ENCODE results near the gene CD207.

Gene CD207

DNA sequence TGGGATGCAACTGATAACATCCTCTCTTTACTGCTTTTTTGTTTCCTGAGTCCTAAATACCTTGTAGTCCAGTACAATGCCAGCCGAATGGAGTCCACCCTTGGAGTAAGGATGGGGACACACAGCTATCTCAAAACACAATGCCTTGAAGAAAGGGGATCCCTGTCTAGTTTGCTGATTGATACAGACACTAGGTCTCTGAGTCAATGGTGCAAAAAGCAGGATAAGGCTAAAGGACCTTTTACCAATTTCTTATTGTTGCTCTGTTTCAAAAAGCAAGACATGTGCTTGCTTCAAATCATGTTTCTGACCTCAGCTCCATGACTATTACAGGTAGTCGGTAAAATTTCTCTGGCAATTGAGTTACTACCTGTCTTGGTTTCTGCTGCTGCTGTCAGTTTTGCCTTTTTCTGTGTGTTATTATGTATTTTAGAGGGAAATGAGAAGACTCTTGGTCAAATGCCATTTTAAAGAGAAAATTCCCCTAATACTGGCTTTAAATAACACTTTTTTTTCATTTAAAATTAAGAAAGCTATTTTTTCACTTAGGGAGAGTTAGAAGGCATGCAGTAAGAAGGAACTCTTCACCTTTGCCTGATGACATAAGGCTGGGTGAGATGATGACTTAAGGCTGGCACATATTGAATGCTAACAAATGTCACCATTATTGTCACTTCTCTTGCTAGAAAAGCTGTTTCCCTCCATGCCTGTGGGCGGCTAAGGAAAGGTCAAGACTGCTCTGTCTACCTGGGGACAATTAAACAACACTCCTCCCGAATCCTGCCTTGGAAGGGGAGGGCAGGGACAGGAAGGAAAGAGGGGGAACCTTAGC is 40.2 kb downstream of the CD207 start:
- no peak for DNase-seq (ENCODE audit: low read depth in 2 of 2)

DNA sequence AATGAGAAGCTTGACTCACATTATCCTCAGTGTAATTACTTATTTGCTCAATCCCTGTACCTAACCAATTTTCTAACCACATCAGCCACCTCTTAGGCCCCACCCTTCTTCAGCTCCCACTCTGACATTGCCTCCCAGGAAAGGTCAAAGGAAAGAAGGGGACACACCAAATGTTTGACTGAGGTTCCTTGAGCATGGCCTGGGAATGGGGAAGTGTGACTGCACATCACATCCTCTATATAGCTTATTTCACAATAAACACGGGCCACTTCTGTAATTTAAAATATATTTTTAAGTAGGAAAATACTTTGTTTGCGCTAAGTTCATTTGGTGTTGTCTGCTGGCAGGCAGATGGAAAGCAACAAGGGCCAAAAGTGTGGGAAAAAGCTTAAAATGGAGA is 42.2 kb downstream of the CD207 start:
- no peak for DNase-seq (ENCODE audit: low read depth in 2 of 2)

DNA sequence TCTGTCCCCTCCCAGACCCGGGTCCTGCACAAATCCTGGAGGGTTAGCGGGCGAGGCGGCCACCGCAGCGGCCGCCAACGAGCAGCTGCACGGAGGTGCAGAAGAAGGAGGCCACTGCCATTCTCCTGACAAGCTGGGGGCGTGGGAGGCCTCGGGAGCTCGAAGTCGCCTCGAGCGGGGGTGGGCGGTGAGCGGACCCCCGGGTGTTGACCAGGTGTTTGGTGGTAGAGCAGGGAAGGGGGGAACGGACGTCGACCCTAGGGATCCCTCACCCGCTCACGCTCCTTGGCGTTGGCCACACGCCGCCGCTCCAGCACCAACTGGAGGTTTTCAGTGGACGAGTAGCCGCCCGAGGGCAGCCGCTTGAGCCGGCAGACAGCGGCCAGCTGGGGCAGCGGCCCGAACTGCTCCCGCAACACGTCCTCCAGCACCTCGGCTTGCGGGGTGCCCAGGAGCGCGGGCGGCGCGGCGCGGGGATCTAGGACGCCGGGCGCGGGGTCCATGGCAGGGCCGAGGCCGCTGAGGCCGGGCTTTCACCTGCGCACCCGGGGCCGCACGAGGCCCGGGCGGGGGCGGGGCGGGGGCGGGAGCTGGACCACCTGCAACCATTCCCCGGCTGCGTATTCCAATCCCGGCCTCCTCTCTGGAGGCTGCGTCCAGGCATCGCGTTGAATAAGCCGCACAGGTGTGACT is 45.3 kb downstream of the CD207 start, which contains the start of gene FIGLA:
TSS of gene FIGLA (minus strand) at position 508 of the 693 bp plus-strand sequence. CDS start at position 503, 5 bp downstream.
- no peak for DNase-seq (ENCODE audit: low read depth in 2 of 2)

DNA sequence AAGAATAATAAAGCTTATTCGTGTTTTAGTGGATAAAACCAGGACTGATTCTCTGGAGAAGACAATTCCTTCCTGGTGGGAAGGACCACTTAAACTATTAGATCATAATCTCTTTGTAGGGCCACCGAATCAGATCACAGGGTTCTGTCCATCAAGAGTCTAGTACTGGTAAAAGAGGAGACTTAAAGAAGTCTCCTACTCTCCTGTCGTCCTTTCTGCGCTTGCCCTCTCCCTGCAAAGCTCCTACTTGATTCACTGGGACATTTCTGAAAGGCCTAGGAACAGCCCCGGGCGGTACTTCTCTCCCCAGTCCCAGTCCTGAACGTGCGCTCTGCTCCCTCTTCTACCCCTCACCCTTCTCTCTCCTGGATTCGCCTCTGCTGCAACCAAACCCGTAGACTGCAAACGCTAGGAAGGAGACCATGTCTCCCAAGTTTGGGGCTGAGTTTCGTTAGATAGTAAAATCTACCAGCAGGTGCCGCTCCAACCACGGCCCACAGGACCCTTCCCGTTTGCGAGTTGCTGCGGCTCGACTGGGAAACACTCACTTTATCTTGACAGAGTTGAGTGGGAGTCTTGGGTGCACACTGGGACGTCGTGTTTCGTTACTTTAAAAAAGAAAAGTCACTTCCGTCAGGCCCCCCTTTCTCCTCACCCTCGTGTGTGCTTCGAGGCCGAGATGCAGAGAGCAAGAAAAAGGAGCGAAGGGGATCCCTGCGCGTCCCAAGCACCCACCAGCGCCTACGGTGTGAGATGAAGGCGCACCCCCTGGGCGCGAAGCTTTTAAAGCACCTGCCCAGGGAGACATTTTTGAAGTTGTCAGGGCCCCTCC is 46.1 kb downstream of the CD207 start:
- no peak for DNase-seq (ENCODE audit: low read depth in 2 of 2)

DNA sequence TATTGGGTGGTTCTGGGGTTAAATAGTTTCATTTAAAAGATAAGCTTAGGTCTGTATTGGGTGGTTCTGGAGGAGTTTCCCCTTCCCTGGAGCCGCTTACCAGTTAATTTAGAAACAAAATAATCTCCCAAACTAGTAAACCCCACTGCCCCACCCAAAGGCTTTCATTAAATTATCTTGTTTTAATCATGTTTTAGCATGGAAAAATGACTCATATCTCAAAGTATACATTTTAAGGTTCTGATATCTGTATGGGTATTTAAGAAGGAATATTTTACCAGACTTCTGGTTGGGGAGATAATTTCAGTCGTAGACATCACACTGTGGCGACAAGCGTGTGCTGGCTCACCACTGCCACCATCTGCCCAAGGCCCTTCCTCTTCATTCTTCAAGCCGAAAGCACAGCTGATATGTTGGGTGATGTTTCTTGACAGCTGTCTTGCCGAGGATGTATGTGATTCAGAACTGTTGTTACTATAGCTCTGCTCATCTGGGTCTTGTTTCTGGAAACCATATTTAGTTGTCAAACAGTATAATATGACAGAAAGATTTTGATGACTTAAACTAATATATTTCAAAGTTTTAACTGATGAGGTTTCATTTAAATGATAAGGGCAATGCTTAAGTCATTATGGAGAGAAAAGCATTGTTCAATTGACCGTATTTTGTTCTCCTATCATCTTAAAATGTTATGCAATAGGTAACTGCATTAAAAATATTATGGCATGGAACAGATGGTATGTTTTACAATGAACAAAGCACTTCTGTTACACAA is 50.3 kb downstream of the CD207 start:
- no peak for DNase-seq (ENCODE audit: low read depth in 2 of 2)

DNA sequence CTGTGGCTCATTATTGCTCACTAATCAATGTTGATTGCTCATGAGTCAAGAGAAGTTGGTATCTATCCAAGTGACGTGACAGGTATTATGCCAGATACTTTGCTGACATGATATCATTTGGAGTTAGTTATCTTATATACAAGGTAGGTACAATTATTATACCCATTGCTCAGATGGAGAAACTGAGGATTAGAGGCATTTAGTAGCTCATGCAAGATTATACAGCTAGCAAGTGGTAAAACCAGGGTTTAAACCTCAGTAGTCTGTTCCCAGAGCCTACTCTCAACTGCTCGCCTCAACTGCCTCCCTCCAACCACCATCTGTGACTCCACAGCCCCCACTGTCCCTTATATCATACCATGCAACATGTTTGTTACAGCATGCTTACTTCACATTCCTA is 51.3 kb downstream of the CD207 start:
- no peak for DNase-seq (ENCODE audit: low read depth in 2 of 2)

Data from fibroblast of skin of left biceps (primary cell).